ENCODE measurements around the gene CDKAL1.

GRCh38 chr6:20492099-20492498, 42.2 kb upstream of the CDKAL1 start:
- no peak for TF ChIP-seq EZH2 (IDR thresholded peaks at IDR 0.05; ENCODE audit: low read length, unreplicated experiment)
- no peak for TF ChIP-seq CTCF (conservative IDR thresholded peaks at IDR 0.05; ENCODE audit: low read depth, low read length)
